GM12865 (cell line): ENCODE data around the gene DNAH1.
A peak's percentile ranks its signal among the peaks of the same experiment; 100 is the strongest.

Source experiments
- DNase-seq: peaks from one replicate; pipeline ENCODE4 v3.0.0; 2010; ENCODE audit warnings: low read depth
- H3K4me3 ChIP-seq: 2 replicates; pipeline ENCODE4 v1.5.1; 2011; ENCODE audit warnings: mild to moderate bottlenecking, low read depth, low read length, control low read depth
- CTCF ChIP-seq: IDR thresholded peaks from 2 replicates; pipeline ENCODE4 v1.5.1; 2011; ENCODE audit warnings: low read length, control low read depth, low read depth, inconsistent platforms; ENCODE audit not compliant: insufficient read depth; ENCODE audit errors: missing control alignments

The DNAH1 gene

GRCh38 chr3:52277071-52277964, 38.8 kb upstream of the DNAH1 start:
- no peak for TF ChIP-seq CTCF
- peak overlapping the region; percentile 78 for H3K4me3 ChIP-seq
- peak; percentile 84 for DNase-seq

DNA sequence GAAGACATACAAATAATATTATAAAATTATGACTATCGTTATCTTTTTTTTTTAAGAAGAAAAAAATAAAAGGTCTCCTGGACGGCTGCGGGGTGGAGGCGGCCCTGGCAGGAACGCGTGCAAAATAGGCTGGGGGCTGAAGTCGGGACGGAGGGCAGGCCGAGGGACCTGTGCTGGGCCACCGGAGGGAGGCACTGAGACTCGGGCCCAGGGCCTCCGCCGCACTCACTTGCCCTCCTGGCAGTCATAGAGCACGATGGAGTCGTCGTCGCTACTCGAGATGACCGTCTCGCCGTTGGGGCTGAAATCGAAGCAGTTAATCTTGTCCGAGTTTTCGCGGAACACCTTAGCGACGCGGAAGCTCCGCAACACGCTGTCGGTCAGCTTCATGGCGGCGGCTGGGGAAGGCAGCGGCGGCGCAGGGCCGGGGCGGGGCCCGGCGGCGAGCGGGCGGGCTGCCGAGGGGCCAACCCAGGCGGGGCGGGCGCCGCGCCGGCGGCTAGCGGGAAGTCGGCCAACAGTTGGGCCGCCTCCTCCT, 38.1 kb upstream of the DNAH1 start:
- H3K4me3 ChIP-seq, result peak overlapping the region; percentile 78
- DNase-seq, result peak; percentile 70
- TF ChIP-seq CTCF, result peak; percentile 25

DNA sequence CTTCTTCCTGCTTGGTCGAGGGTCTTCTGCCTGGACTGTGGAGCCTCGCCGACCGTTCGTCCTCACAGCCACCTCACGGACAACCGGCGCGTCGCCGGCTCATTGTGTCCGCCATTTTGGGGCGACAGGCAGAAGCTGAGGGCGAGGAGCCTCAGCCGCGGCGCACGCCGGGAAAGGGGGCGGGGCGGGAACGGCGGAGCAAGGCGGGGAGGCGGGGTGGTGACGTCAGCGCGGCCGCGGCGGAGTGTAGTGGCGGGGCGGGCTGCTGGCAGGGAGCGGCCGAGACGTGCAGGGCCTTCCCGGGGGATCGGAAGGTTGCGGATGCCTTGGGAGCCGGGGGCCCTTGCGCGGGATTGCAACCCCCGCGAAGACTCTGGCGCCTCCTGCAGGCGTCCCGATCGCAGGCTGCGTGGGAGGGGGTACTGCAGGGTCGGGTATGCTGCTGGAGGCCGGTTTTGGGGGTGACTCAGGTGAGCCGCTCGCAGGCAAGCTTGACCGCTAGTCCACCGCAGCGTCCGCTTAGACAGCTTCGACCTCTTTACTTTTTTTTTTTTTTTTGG, 37.5 kb upstream of the DNAH1 start, which contains the start of gene WDR82:
Gene WDR82, minus strand, starts transcription at position 140 of the 560 bp plus-strand sequence. CDS start 288 bp downstream, outside the sequence.
- H3K4me3 ChIP-seq, result peak within 1 kb of the TSS; percentile 81
- peak; percentile 97 for DNase-seq
- peak; percentile 46 for TF ChIP-seq CTCF

- H3K4me3 ChIP-seq, result peak overlapping the region; percentile 81
- TF ChIP-seq CTCF, result no peak
- DNase-seq, result no peak
Measured at GRCh38 chr3:52279596-52279995, 36.5 kb upstream of the DNAH1 start.

DNA sequence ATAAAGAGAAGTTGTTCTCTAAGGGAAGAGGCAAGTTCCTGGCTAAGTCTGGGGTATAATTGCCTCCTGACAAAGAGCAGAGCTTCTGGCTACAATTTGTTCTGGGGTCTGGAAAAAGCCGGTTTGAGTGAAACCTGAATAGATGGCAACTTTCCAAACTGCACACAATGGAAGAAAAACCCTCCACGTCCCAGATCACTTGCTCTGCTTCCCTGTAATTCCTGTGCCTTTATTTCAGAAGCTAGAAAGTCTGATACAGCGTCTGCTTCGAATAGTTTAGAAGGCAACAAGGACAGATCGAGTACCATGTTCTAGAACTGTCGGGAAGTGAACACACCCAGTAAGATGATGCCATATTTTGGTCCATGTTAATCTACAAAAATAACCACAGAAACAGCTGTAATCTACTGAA, 36.1 kb upstream of the DNAH1 start:
- no peak for DNase-seq
- H3K4me3 ChIP-seq, result no peak overlapping the region
- no peak for TF ChIP-seq CTCF

DNA sequence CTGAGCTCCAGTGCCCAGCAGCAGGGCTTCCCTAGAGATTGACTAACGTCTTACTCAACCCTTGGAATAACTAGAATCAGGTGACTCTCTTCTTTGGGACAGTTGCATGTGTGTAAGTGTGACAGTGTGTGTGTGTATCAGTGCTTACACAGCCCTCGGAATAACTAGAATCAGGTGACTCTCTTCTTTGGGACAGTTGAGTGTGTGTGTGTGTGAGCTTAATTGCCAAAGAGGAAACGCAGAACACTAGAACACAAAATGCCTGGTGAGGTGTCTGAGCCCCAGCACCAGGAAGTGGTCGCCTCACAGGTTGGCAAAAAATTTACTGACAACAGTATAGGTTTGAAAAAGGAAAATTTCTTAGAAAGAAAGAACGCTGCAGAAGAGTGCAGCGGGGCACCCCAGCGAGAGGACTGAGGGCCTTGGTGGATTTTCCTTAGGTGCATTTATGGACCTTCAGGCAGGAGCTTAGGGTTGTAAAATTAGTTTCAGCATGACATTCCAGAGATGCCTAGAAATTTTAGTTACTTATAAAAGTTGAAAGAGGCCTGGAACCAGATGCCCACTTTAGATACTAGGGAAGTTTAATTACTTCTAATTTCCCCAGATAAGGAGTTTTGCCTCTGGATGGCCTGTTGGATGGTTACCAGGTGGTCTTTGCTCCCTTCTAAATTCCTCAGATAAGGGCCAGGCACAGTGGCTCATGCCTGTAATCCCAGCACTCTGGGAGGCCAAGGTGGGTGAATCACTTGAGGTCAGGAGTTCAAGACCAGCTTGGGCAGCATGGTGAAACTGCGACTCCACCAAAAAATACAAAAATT, 33.9 kb upstream of the DNAH1 start:
- TF ChIP-seq CTCF, result no peak
- no peak overlapping the region for H3K4me3 ChIP-seq
- DNase-seq, result no peak
